LHCN-M2 (cell line): ENCODE measurements around the gene CBL. TPM values are rescaled to one million over a fixed set of nuclear protein-coding genes. Genes with fewer than 3 reads are reported as not detected.
"Not testable (repeated sequence)": the region's sequence is repeated elsewhere in the genome, so short reads cannot be mapped to it uniquely, and the experiment has no call there.

ENCODE experiments used
- DNase-seq: peaks from one replicate; pipeline ENCODE4 v3.0.0-alpha.2; 2012; ENCODE audit warnings: low read depth
- polyA plus RNA-seq: library from polyadenylated mRNA; unstranded; fragments of >200 nt; gene quantifications from one replicate; pipeline ENCODE4 v1.2.1, GENCODE V29; 2012; ENCODE audit warnings: missing spikeins
- total RNA-seq: library from RNA; depleted of rRNA; stranded (reverse); fragments of >200 nt; gene quantifications from 2 replicates; pipeline ENCODE4 v1.2.3, GENCODE V29; 2014; rRNA removed

The CBL gene
- 18.1 and 18.3 TPM in 2 replicates for total RNA-seq
- 7.6 TPM for polyA plus RNA-seq

GRCh38 chr11:119205574-119206510, at the start of gene CBL:
Gene CBL, plus strand, starts transcription at chr11:119206339. Its CDS starts 79 bp downstream, at chr11:119206418.
- peak; percentile 82 for DNase-seq

- DNase-seq = no peak
Observed at GRCh38 chr11:119156496-119156895, 49.6 kb upstream of the CBL start.

- DNase-seq = no peak
Observed at GRCh38 chr11:119157063-119157462, 49.1 kb upstream of the CBL start.

DNA sequence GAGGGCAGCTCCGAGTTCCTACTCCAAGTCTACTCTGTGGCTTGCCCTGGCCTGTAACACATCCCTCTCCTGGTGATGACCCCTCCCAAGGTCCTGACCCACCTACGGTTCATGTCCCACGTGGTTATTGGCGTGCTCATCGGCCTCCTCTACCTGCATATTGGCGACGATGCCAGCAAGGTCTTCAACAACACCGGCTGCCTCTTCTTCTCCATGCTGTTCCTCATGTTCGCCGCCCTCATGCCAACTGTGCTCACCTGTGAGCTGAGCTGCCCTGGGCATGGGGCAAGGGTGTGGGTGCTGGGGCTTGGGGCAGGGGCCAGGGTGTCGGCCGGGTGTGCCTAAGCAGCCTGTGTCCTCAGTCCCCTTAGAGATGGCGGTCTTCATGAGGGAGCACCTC, 47.7 kb upstream of the CBL start:
- no peak for DNase-seq

- DNase-seq = no peak
Observed at GRCh38 chr11:119160151-119160550, 46.0 kb upstream of the CBL start.

GRCh38 chr11:119161871-119162270, 44.3 kb upstream of the CBL start:
- DNase-seq = no peak

GRCh38 chr11:119166368-119167076, 39.6 kb upstream of the CBL start:
- peak; percentile 66 for DNase-seq

DNA sequence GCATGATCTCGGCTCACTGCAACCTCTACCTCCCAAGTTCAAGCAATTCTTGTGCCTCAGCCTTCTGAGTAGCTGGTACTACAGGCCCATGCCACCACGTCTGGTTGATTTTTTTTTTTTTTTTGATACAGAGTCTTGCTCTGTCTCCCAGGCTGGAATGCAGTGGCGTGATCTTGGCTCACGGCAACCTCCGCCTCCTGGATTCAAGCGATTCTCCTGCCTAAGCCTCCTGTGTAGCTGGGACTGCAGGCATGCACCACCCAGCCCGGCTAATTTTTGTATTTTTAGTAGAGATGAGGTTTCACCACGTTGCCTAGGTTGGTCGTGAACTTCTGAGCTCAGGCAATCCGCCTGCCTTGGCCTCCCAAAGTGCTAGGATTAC, 39.1 kb upstream of the CBL start:
- DNase-seq = not testable (repeated sequence)

GRCh38 chr11:119167933-119168332, 38.2 kb upstream of the CBL start:
- no peak for DNase-seq

- DNase-seq = peak; percentile 82
Observed at GRCh38 chr11:119168471-119169281, 37.5 kb upstream of the CBL start, which contains the start of gene NLRX1. Gene NLRX1, plus strand, starts transcription at chr11:119168725. Its CDS starts 2,679 bp downstream, at chr11:119171404.

GRCh38 chr11:119169282-119169719, 36.8 kb upstream of the CBL start:
- peak; percentile 43 for DNase-seq

DNA sequence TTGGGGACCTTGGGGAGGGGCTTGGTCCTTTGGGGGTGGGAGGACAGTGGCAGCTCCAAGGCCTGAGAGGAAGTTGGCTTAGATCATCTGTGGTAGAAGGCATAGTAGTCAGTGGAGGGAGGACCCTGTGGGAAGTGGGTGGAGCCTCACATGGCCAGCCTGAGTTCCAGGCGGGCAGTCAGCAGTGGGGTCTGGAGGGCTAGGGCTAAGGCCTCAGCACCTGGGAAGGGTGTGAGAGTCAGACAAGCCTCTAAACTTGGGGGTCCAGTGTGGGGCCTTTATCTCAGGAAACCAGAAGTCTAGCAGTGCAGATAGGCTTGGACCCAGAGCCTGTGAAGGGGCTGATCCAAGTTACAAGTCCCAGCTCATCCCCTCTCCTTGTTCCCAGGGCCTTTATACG, 33.6 kb upstream of the CBL start:
- no peak for DNase-seq

DNA sequence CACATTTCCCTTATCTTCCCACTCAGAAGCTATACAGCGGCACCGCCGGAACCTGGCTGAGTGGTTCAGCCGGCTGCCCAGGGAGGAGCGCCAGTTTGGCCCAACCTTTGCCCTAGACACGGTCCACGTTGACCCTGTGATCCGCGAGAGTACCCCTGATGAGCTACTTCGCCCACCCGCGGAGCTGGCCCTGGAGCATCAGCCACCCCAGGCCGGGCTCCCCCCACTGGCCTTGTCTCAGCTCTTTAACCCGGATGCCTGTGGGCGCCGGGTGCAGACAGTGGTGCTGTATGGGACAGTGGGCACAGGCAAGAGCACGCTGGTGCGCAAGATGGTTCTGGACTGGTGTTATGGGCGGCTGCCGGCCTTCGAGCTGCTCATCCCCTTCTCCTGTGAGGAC, 32.7 kb upstream of the CBL start:
- DNase-seq = no peak

- DNase-seq = peak; percentile 26
Observed at GRCh38 chr11:119175493-119176077, 30.6 kb upstream of the CBL start.

DNA sequence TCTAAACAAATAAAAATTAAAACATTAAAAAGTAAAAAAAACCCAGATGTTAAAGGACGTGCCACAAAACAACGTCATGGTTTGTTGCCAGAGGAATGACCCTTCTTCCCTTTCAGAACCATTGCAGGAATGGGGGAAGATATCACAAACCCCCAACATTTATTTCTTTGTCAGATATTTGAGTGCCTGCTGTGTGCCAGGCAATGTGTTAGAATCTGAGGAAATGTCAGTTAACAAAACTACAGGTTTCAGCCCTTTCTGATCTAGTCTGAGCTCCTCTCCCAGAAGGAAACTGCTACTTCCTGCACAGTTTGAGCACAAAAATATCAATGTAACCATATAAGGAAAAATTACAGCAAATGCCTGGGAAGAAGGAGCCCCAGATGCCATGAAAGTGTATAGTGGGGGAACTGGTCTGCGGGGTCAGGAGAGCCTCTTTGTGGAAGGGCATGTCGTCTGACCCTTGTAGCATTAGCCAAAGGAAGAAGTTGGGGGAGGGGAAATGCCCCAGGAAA, 27.9 kb upstream of the CBL start:
- no peak for DNase-seq

DNA sequence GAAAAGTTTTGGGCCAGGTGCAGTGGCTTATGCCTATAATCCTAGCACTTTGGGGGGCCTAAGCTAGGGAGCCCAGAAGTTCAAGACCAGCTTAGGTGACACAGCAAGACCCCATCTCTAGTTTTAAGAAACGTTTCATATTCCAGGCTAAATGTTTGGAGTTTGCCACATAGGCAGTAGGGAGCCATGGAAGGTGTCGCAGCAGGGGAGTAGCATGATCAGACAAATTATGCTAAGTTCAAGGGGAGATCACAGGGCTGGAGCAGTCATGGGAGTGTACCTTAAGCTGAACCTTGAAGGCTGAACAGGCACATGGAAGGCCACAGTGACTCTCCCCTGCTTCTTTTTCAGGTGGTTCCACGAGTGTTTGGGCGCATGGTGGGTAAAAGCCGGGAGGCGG, 26.8 kb upstream of the CBL start:
- DNase-seq = no peak

DNA sequence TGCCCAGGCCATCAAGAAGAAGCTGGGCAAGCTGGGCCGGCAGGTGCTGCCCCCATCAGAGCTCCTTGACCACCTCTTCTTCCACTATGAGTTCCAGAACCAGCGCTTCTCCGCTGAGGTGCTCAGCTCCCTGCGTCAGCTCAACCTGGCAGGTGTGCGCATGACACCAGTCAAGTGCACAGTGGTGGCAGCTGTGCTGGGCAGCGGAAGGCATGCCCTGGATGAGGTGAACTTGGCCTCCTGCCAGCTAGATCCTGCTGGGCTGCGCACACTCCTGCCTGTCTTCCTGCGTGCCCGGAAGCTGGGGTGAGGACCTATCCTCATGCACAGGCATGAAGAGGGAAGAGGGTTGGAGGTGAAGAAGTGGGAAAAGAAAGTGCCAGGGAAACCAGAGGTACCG, 26.2 kb upstream of the CBL start:
- no peak for DNase-seq

- no peak for DNase-seq
Observed at GRCh38 chr11:119180729-119181676, 25.1 kb upstream of the CBL start.

DNA sequence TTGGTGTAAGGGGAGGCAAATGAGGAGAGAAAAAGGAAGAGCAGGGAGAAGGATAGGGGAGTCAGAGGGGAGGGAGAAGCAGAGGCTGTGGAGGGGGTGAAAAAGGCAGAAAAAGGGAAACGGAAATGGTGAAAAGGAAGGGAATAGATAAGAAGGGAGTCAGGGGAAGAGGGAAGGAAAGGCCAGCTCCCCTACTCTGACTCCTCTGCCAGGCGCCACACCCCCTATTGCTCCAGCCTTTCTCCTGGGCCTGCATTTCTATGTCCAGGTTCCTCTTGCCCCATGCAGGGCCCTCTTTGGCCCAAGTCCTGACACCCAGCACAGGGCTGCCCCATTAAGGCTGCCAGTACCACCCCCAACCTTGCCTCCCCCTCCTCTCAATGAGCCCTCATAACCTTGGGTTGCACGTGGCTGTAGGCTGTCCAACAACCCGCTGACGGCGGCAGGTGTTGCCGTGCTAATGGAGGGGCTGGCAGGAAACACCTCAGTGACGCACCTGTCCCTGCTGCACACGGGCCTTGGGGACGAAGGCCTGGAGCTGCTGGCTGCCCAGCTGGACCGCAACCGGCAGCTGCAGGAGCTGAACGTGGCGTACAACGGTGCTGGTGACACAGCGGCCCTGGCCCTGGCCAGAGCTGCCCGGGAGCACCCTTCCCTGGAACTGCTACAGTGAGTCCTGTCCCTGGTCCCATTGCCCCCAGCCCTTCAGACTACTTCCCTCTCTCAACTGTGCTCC, 24.3 kb upstream of the CBL start:
- DNase-seq = no peak
